ENCODE data around the gene CPZ.

DNA sequence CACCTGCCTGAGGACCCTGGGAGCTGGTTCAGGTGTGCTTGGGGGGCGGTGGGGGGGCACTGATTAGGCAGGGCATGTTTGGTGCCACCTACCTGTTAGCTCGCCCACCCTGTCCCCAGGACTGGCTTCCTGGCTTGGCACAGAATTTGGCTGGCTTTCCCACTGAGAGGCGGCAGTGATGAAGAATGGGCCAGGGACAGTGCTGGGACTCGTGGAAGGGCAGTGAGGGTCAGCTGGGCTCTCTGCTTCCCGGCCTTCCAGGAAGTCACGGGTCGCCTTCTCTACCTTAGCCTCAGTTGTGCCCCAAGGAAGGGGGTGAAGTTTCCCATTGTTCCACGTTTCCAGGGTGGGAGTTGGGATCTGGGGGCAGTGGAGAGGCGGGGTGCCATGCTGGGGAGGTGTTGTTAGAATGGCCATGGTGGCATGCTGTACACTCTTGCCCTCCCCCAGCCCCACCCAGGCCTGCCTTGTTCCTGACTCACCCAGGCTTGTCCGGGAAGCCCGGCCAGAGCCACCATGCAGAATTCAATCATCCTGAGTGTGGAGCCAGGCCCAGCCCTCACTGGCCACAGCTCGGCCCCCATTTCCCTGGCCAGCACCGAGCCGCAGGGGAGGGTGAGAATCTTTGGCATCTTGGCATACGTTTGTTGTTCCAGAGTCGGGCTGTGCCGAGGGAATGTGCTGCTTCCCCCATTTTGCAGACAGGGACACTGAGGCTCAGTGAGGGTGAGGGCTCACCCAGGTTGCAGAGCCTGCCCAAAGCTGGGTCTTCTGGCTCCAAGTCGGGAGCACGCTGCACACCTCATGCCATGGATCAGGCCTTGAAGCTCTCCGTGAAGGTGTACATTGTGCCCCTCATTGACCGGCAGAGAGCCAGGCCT lies 34.2 kb upstream of the CPZ start:
- TF ChIP-seq TAF1 (IDR thresholded peaks at IDR 0.05; ENCODE audit: low read depth) (no peak), EP300 (IDR thresholded peaks at IDR 0.05; ENCODE audit: borderline replicate concordance) (no peak)

Data from Ishikawa (cell line).